ENCODE data around the gene CTNNA3.

Gene CTNNA3

DNA sequence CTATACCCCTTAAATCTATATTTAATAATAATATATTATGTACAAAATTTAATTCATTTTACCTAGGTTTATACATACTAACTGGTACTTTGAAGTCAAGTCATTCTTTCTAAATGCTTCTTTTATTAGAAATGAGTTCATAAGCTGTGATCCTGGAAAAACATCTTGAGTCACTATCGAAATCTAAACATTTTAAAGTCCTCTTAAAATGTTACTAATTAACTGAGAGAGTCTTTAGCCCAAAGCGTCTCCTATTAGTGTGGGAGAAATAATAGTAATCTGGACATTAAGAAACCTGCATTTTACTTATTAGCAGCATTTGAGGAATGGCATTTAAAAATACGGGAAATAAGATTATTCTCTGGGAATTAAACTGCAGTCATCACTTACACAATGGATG is 142.7 kb downstream of the CTNNA3 start:
- TF ChIP-seq CTCF (IDR thresholded peaks at IDR 0.05; ENCODE audit: extremely low read depth, insufficient read depth, missing control alignments) = no peak

GRCh38 chr10:67550838-67551402 is 145.1 kb downstream of the CTNNA3 start:
- no peak for DNase-seq (ENCODE audit: low spot score)
- in situ Hi-C loops (cut with MboI; ENCODE audit: low pct_unique_long_range_greater_than_20kb, low sequenced_read_pairs, unreplicated experiment) = no loop called here
- TF ChIP-seq CTCF (IDR thresholded peaks at IDR 0.05; ENCODE audit: extremely low read depth, insufficient read depth, missing control alignments) = no peak

More for the DNA sequence above, 142.7 kb downstream of the CTNNA3 start:
- in situ Hi-C loops (cut with MboI; ENCODE audit: low pct_unique_long_range_greater_than_20kb, low sequenced_read_pairs, unreplicated experiment) = no loop called here
- no peak for DNase-seq (ENCODE audit: low spot score)

GRCh38 chr10:67550046-67550445 is 145.9 kb downstream of the CTNNA3 start:
- DNase-seq (ENCODE audit: low spot score) = no peak
- no peak for TF ChIP-seq CTCF (IDR thresholded peaks at IDR 0.05; ENCODE audit: extremely low read depth, insufficient read depth, missing control alignments)
- in situ Hi-C loops (cut with MboI; ENCODE audit: low pct_unique_long_range_greater_than_20kb, low sequenced_read_pairs, unreplicated experiment) = no loop called here

DNA sequence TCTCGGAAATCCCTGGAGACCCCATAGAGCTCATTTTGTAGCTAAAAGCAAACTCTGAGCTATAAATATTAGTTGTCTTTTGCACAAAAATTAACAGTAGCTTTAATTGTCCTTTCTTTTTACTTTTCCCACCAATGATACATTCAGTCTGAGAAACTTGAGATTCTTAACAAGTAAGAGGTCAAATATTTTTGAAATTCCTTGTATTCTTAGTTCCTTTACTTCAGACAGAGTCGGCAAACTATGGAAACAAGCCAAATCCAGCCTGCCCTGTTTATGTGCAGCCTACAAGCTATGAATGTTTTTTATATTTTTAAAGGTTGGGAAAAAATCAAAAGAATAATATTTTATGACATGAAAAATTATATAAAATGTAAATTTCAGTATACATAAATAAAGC is 146.6 kb downstream of the CTNNA3 start:
- TF ChIP-seq CTCF (IDR thresholded peaks at IDR 0.05; ENCODE audit: extremely low read depth, insufficient read depth, missing control alignments) = no peak
- in situ Hi-C loops (cut with MboI; ENCODE audit: low pct_unique_long_range_greater_than_20kb, low sequenced_read_pairs, unreplicated experiment) = no loop called here
- no peak for DNase-seq (ENCODE audit: low spot score)

DNA sequence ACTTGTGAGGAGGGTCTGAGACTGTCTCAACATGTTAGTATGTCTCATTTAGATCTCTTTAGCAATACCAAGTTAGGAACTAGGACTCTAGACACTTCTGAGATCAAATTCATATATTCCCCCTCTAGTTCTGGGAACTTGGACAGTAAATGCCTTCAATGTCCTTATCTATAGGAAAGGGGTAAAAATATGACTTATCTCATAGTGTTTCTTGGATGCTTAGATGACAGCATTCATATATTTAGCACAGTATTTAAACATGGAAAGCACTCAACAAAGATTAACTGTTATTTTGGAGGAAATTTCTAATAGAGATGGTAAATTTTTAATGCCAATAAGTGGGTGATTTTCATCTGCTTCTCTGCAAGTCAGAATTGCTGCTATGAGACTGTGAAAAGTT is 154.6 kb downstream of the CTNNA3 start:
- in situ Hi-C loops (cut with MboI; ENCODE audit: low pct_unique_long_range_greater_than_20kb, low sequenced_read_pairs, unreplicated experiment) = no loop called here
- DNase-seq (ENCODE audit: low spot score) = no peak
- TF ChIP-seq CTCF (IDR thresholded peaks at IDR 0.05; ENCODE audit: extremely low read depth, insufficient read depth, missing control alignments) = no peak

- in situ Hi-C loops (cut with MboI; ENCODE audit: low pct_unique_long_range_greater_than_20kb, low sequenced_read_pairs, unreplicated experiment) = no loop called here
- DNase-seq (ENCODE audit: low spot score) = no peak
- TF ChIP-seq CTCF (IDR thresholded peaks at IDR 0.05; ENCODE audit: extremely low read depth, insufficient read depth, missing control alignments) = no peak
These were observed 156.7 kb downstream of the CTNNA3 start for GRCh38 chr10:67539312-67539711.

DNA sequence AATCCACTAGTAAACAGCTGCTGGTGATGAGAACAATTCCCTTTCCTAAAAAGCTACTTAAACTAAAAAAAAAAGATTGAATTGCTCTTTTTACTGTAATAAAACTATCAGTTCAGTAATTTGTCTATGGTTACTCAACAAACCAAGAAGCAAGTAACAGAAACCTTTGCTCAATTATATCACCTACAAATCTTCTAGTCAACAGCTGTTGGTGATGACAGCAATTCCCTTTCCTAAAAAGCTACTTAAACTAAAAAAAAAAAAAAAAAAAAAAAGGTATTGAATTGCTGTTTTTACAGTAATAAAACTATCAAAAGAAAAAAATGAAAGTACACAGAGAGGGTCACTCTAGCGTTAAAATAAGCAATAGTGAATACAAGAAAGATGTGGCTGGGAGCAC is 158.1 kb downstream of the CTNNA3 start:
- DNase-seq (ENCODE audit: low spot score) = no peak
- no peak for TF ChIP-seq CTCF (IDR thresholded peaks at IDR 0.05; ENCODE audit: extremely low read depth, insufficient read depth, missing control alignments)
- in situ Hi-C loops (cut with MboI; ENCODE audit: low pct_unique_long_range_greater_than_20kb, low sequenced_read_pairs, unreplicated experiment) = no loop called here
